K562 (cell line): ENCODE results near the gene CHCHD5. TPM values are rescaled to one million over a fixed set of nuclear protein-coding genes. Genes with fewer than 3 reads are reported as not detected.

Experiments
- ATF7 ChIP-seq: fragments of 450-650 bp; IDR thresholded peaks from 2 replicates; pipeline ENCODE4 v1.7.1; 2014; ENCODE audit warnings: mild to moderate bottlenecking, moderate library complexity
- CBFB ChIP-seq: sonication (generic); formaldehyde crosslinking; IDR thresholded peaks from 2 replicates; pipeline ENCODE4 v1.4.0; 2020; ENCODE audit warnings: mild to moderate bottlenecking, missing genetic modification reagents
- GTF2A2 ChIP-seq: IDR thresholded peaks from 2 replicates; pipeline ENCODE4 v1.6.1; 2016; ENCODE audit warnings: mild to moderate bottlenecking, missing genetic modification characterization, missing compliant biosample characterization
- HMG20A ChIP-seq: fragments of 450-650 bp; formaldehyde crosslinking; conservative IDR thresholded peaks from 2 replicates; pipeline ENCODE4 v1.4.0; 2020; ENCODE audit warnings: mild to moderate bottlenecking, mixed read lengths
- JUND ChIP-seq, 2 experiments: IDR thresholded peaks; 2 replicates in 1 of 2; 3 replicates in 1 of 2; pipeline ENCODE4 v1.6.1; 2011; ENCODE audit warnings: borderline replicate concordance in 2 of 2, low read depth in 2 of 2, low read length in 2 of 2, improper control_type of control experiment in 1 of 2, missing biosample characterization in 1 of 2, missing genetic modification characterization in 1 of 2, missing genetic modification reagents in 1 of 2
- KAT7 ChIP-seq: sonication (generic); formaldehyde crosslinking; IDR thresholded peaks from 2 replicates; pipeline ENCODE4 v1.8.0; 2022; ENCODE audit warnings: missing genetic modification reagents, mild to moderate bottlenecking, borderline replicate concordance
- MEIS2 ChIP-seq: fragments of 450-650 bp; IDR thresholded peaks from 2 replicates; pipeline ENCODE4 v1.6.1; 2014; ENCODE audit warnings: mild to moderate bottlenecking; ENCODE audit not compliant: partially characterized antibody
- NBN ChIP-seq: fragments of 450-650 bp; IDR thresholded peaks from 2 replicates; pipeline ENCODE4 v1.6.1; 2016; ENCODE audit warnings: low read depth, mild to moderate bottlenecking
- PML ChIP-seq: IDR thresholded peaks from 2 replicates; pipeline ENCODE4 v1.6.1; 2012; ENCODE audit warnings: low read length, inconsistent platforms
- RAD21 ChIP-seq, 2 experiments: fragments of 250-450 bp in 1 of 2; fragments of 450-650 bp in 1 of 2; sonication (Bioruptor Pico) in 1 of 2; formaldehyde crosslinking in 1 of 2; IDR thresholded peaks in 1 of 2; conservative IDR thresholded peaks in 1 of 2; 2 replicates each; pipeline versions ENCODE4 v1.4.0 to v1.8.0; 2020 to 2022; ENCODE audit warnings: mild to moderate bottlenecking in 2 of 2, moderate library complexity in 1 of 2
- TBP ChIP-seq: optimal IDR thresholded peaks from 2 replicates; pipeline ENCODE3; 2011; ENCODE audit warnings: low read depth, low read length, improper control_type of control experiment
- TOE1 ChIP-seq, 2 experiments: fragments of 450-650 bp in 1 of 2; sonication (generic) in 1 of 2; formaldehyde crosslinking in 1 of 2; IDR thresholded peaks; 2 replicates each; pipeline versions ENCODE4 v1.7.1 to v1.8.0; 2016 to 2022; ENCODE audit warnings: borderline replicate concordance in 2 of 2, mild to moderate bottlenecking in 2 of 2, antibody characterized with exemption in 1 of 2, inconsistent platforms in 1 of 2, low read depth in 1 of 2, missing genetic modification reagents in 1 of 2, moderate library complexity in 1 of 2
- ZC3H4 ChIP-seq: sonication (generic); formaldehyde crosslinking; IDR thresholded peaks from 2 replicates; pipeline ENCODE4 v1.9.0; 2021; ENCODE audit warnings: missing genetic modification reagents, borderline replicate concordance
- ZFX ChIP-seq: sonication (generic); formaldehyde crosslinking; IDR thresholded peaks from 2 replicates; pipeline ENCODE4 v1.8.0; 2022; ENCODE audit warnings: mild to moderate bottlenecking, missing genetic modification reagents, moderate library complexity
- polyA plus RNA-seq, 8 experiments: library from polyadenylated mRNA; depleted of rRNA in 4 of 8; stranded (reverse) in 5 of 8; unstranded in 3 of 8; fragments of >200 nt; fragmentation: Nextera tagmentation in 2 of 8; fragmentation: Illumina TruSeq in 1 of 8; extraction: Ambion mirVana in 2 of 8; extraction: Trizol in 1 of 8; gene quantifications; 2 replicates each; pipeline versions ENCODE4 v1.2.1 to v1.2.3, GENCODE V29; 2011 to 2014; ENCODE audit warnings: inconsistent platforms in 1 of 8, missing spikeins in 1 of 8
- total RNA-seq, 7 experiments: library from RNA; depleted of rRNA in 6 of 7; stranded (reverse); fragments of >200 nt in 6 of 7; fragmentation: Illumina TruSeq in 2 of 7; extraction: Trizol in 2 of 7; gene quantifications; 2 replicates each; pipeline versions ENCODE4 v1.2.1 to v1.2.3, GENCODE V29; 2011 to 2021; ENCODE audit warnings: low replicate concordance in 1 of 7
- TF ChIP-seq, protein P1 (sequence below), 2 experiments: fragments of 450-650 bp in 1 of 2; sonication (generic) in 1 of 2; formaldehyde crosslinking in 1 of 2; IDR thresholded peaks in 1 of 2; conservative IDR thresholded peaks in 1 of 2; 2 replicates each; pipeline versions ENCODE4 v1.6.1 to v1.8.1; 2016 to 2023; ENCODE audit warnings: mild to moderate bottlenecking in 2 of 2, moderate library complexity in 2 of 2, inconsistent platforms in 1 of 2, missing genetic modification reagents in 1 of 2
- TF ChIP-seq, protein P2 (sequence below): fragments of 450-650 bp; IDR thresholded peaks from 2 replicates; pipeline ENCODE4 v1.6.1; 2016
- TF ChIP-seq, protein P3 (sequence below), 3 experiments: IDR thresholded peaks in 2 of 3; conservative IDR thresholded peaks in 1 of 3; 2 replicates each; pipeline ENCODE4 v1.5.1; 2011 to 2012; ENCODE audit warnings: low read length in 3 of 3, mild to moderate bottlenecking in 3 of 3, control low read depth in 2 of 3, improper control_type of control experiment in 1 of 3, inconsistent platforms in 1 of 3, low read depth in 1 of 3, mixed read lengths in 1 of 3, moderate library complexity in 1 of 3; ENCODE audit not compliant: insufficient read depth in 2 of 3
- TF ChIP-seq, protein P4 (sequence below): sonication (generic); IDR thresholded peaks from 2 replicates; pipeline ENCODE4 v1.6.1; 2016

CHCHD5 gene
- total and polyA plus RNA-seq, 9 of the 15 experiments (the other 6 are each of a cell fraction or from before 2014, with no cell fraction given) = 7.4 to 79.3 (median 33.4) TPM

DNA sequence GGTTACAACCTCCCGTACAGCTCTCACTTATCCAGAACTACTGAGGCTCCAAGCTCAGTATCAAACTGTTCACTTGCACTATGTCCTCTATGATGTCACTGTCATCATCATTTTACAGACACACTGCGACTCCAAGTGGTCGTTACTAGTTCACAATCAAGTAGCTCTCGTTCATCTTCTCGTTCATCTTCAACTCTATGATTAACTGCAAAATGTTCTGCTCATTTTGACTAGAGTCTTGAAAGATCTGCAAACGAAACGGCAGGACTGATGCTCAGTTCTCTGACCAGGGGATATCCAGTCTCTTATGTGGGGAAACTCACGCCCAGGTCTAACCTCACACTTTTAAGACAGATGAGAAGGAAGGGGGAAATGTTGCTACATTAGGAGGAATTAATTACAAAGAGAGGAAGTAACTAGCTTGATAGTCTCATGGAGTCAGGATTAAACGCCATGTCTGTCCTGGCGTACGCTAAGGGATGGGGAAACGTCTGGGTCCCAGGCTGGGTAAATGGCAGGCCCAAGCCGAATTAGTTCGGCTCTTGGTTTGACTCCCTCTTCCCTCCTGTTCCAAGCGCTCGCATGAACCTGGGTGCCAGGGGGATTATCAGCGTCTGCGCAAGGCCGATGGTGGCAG lies 794 bp upstream of the CHCHD5 start (continued):
- peak; percentile 54 to 74 for TF ChIP-seq RAD21 (CRISPR knock-in tag; conservative IDR thresholded peaks at IDR 0.05 in 1 of 2, IDR thresholded peaks at IDR 0.05 in 1 of 2)
- peak; percentile 49 for TF ChIP-seq TBP
- TF ChIP-seq, protein P1, sequence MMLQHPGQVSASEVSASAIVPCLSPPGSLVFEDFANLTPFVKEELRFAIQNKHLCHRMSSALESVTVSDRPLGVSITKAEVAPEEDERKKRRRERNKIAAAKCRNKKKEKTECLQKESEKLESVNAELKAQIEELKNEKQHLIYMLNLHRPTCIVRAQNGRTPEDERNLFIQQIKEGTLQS (IDR thresholded peaks at IDR 0.05) = peak; percentile 87
- TF ChIP-seq, protein P1 (CRISPR knock-in tag; conservative IDR thresholded peaks at IDR 0.05) = no peak
- peak; percentile 81 for TF ChIP-seq JUND (IDR thresholded peaks at IDR 0.05; ENCODE audit: borderline replicate concordance, low read depth, low read length)
- TF ChIP-seq JUND (tag; IDR thresholded peaks at IDR 0.05; ENCODE audit: borderline replicate concordance, low read depth, low read length) = peak; percentile 85; the same call in 2 of the 3 replicates
- TF ChIP-seq KAT7 = peak; percentile 80; the same call in 1 of the 2 replicates
- TF ChIP-seq PML = 0 out of 2 replicates have a peak, but pooled peaks have one; percentile 4
- TF ChIP-seq MEIS2 = peak; percentile 41
- TF ChIP-seq HMG20A (CRISPR knock-in tag) = no peak
- 0 out of 2 replicates have a peak, but pooled peaks have one; percentile 20 for TF ChIP-seq GTF2A2 (tag)
- TF ChIP-seq, protein P2, sequence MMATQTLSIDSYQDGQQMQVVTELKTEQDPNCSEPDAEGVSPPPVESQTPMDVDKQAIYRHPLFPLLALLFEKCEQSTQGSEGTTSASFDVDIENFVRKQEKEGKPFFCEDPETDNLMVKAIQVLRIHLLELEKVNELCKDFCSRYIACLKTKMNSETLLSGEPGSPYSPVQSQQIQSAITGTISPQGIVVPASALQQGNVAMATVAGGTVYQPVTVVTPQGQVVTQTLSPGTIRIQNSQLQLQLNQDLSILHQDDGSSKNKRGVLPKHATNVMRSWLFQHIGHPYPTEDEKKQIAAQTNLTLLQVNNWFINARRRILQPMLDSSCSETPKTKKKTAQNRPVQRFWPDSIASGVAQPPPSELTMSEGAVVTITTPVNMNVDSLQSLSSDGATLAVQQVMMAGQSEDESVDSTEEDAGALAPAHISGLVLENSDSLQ = peak; percentile 40
- TF ChIP-seq NBN = 0 out of 2 replicates have a peak, but pooled peaks have one; percentile 20
- TF ChIP-seq TOE1 (IDR thresholded peaks at IDR 0.05; ENCODE audit: borderline replicate concordance) = no peak
- TF ChIP-seq TOE1 (CRISPR knock-in tag; IDR thresholded peaks at IDR 0.05; ENCODE audit: borderline replicate concordance, low read depth) = 0 out of 2 replicates have a peak, but pooled peaks have one; percentile 26
- TF ChIP-seq, protein P3, sequence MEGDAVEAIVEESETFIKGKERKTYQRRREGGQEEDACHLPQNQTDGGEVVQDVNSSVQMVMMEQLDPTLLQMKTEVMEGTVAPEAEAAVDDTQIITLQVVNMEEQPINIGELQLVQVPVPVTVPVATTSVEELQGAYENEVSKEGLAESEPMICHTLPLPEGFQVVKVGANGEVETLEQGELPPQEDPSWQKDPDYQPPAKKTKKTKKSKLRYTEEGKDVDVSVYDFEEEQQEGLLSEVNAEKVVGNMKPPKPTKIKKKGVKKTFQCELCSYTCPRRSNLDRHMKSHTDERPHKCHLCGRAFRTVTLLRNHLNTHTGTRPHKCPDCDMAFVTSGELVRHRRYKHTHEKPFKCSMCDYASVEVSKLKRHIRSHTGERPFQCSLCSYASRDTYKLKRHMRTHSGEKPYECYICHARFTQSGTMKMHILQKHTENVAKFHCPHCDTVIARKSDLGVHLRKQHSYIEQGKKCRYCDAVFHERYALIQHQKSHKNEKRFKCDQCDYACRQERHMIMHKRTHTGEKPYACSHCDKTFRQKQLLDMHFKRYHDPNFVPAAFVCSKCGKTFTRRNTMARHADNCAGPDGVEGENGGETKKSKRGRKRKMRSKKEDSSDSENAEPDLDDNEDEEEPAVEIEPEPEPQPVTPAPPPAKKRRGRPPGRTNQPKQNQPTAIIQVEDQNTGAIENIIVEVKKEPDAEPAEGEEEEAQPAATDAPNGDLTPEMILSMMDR (IDR thresholded peaks at IDR 0.05 in 2 of 3, conservative IDR thresholded peaks at IDR 0.05 in 1 of 3; ENCODE audit: insufficient read depth in 2 of 3, low read depth in 1 of 3, low read length in 3 of 3) = peak; percentile 49 to 63 (median 63)
- TF ChIP-seq CBFB (CRISPR knock-in tag) = 0 out of 2 replicates have a peak, but pooled peaks have one; percentile 40
- TF ChIP-seq ATF7 = peak; percentile 91
- no peak for TF ChIP-seq ZFX (CRISPR knock-in tag)
- peak; percentile 92 for TF ChIP-seq ZC3H4
- TF ChIP-seq, protein P4, sequence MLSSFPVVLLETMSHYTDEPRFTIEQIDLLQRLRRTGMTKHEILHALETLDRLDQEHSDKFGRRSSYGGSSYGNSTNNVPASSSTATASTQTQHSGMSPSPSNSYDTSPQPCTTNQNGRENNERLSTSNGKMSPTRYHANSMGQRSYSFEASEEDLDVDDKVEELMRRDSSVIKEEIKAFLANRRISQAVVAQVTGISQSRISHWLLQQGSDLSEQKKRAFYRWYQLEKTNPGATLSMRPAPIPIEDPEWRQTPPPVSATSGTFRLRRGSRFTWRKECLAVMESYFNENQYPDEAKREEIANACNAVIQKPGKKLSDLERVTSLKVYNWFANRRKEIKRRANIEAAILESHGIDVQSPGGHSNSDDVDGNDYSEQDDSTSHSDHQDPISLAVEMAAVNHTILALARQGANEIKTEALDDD = peak; percentile 21; the same call in 1 of the 2 replicates
